Measurements from ENCODE around the gene RIPK4. TPM values are rescaled to one million over a fixed set of nuclear protein-coding genes. Genes with fewer than 3 reads are reported as not detected.

The RIPK4 gene
- total RNA-seq, 1 donor from 2014 or later = 11.3 TPM

DNA sequence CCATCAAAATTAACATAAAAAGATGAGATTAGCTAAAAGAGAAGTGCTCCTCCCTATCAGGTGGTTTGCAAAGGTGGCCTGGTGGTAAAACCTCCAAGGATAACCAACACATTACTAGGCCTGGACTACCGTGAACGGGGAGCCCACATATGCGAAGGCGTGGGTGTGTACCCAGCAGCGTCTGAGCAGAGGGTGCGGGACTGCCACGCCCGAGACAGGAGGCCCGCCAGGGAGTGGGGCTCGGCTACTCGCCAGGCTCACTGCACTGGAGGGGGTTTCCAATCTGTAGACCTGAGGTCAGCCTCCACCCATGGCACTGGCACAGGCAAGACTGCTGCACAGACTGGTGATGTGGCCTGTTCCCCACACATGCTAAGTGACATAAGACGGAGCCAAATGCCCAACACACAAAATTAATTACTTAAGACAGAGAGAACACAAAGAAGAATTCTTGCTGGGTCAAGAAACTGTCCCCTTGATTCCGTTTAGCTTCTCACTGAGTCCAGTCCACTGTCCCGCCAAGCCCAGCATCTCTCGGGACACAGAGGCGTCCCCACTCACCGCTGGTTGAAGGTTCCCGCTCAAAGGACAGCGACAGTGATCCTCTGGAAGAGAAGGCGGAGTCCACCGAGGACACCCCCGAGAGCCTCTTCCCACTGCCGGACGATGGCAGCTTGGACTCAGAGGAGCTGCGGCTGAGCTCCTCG lies 23.4 kb downstream of the RIPK4 start:
- H3K27ac Mint-ChIP-seq (ENCODE audit: unreplicated experiment) = no peak overlapping the region
- no peak for DNase-seq (ENCODE audit: low spot score)
- no peaks in the 10 kb centered on the region for H3K27me3 Mint-ChIP-seq (ENCODE audit: low read depth)
- H3K36me3 Mint-ChIP-seq (ENCODE audit: low read depth) = peaks cover 53% of the 10 kb centered on the region
- no peaks in the 10 kb centered on the region for H3K4me1 Mint-ChIP-seq (ENCODE audit: low read depth)
- TF ChIP-seq, protein P1, sequence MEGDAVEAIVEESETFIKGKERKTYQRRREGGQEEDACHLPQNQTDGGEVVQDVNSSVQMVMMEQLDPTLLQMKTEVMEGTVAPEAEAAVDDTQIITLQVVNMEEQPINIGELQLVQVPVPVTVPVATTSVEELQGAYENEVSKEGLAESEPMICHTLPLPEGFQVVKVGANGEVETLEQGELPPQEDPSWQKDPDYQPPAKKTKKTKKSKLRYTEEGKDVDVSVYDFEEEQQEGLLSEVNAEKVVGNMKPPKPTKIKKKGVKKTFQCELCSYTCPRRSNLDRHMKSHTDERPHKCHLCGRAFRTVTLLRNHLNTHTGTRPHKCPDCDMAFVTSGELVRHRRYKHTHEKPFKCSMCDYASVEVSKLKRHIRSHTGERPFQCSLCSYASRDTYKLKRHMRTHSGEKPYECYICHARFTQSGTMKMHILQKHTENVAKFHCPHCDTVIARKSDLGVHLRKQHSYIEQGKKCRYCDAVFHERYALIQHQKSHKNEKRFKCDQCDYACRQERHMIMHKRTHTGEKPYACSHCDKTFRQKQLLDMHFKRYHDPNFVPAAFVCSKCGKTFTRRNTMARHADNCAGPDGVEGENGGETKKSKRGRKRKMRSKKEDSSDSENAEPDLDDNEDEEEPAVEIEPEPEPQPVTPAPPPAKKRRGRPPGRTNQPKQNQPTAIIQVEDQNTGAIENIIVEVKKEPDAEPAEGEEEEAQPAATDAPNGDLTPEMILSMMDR (IDR thresholded peaks at IDR 0.05) = no peak
- peaks cover 4% of the 10 kb centered on the region for H3K9me3 Mint-ChIP-seq (ENCODE audit: low read depth)
- no peak overlapping the region for H3K4me3 Mint-ChIP-seq (ENCODE audit: unreplicated experiment)

- H3K27me3 Mint-ChIP-seq (ENCODE audit: low read depth) = no peaks in the 10 kb centered on the region
- H3K27ac Mint-ChIP-seq (ENCODE audit: unreplicated experiment) = no peak overlapping the region
- H3K9me3 Mint-ChIP-seq (ENCODE audit: low read depth) = peaks cover 16% of the 10 kb centered on the region
- TF ChIP-seq, protein P1 (IDR thresholded peaks at IDR 0.05) = no peak
- H3K4me1 Mint-ChIP-seq (ENCODE audit: low read depth) = no peaks in the 10 kb centered on the region
- H3K36me3 Mint-ChIP-seq (ENCODE audit: low read depth) = peaks cover 54% of the 10 kb centered on the region
- H3K4me3 Mint-ChIP-seq (ENCODE audit: unreplicated experiment) = no peak overlapping the region
- DNase-seq (ENCODE audit: low spot score) = no peak
Measured at GRCh38 chr21:41742073-41742875, 24.6 kb downstream of the RIPK4 start.

GRCh38 chr21:41741253-41742072 lies 25.4 kb downstream of the RIPK4 start:
- Mint-ChIP-seq H3K9me3 (ENCODE audit: low read depth) (peaks cover 17% of the 10 kb centered on the region), H3K4me3 (ENCODE audit: unreplicated experiment) (no peak overlapping the region), H3K36me3 (ENCODE audit: low read depth) (peaks cover 51% of the 10 kb centered on the region), H3K4me1 (ENCODE audit: low read depth) (no peaks in the 10 kb centered on the region), H3K27ac (ENCODE audit: unreplicated experiment) (no peak overlapping the region), H3K27me3 (ENCODE audit: low read depth) (no peaks in the 10 kb centered on the region)
- DNase-seq (ENCODE audit: low spot score) = no peak
- TF ChIP-seq, protein P1 (IDR thresholded peaks at IDR 0.05) = no peak

DNA sequence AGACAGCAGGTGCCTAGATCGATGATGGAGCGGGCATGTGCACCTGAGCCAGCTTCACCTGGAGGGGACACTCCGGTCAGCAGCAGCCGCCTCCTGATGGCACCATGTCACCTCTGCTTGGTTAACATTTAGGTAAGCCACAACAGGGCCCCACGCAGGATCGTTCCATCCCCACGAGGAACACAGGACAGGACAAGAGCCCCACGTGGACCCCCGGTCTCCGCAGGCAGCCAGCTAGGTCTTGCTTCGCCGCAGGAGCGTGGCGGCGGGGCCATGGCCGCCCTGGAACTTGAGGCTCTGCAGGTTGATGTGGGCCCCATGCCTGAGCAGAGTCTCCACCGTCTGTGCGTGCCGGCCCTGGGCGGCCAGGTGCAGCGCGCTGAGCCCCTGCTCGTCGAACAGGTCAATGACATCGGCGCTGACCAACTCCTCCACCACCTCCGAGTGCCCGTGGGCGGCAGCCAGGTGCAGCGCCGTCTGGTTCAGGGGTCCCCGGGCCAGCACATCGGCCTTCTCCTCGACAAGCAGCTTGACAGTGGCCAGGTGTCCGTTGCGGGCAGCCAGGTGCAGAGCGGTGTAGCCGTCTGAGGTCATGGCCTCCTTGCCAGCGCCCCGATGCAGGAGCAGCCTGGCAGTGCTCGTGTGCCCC lies 26.1 kb downstream of the RIPK4 start:
- Mint-ChIP-seq H3K4me1 (ENCODE audit: low read depth) (no peaks in the 10 kb centered on the region), H3K27me3 (ENCODE audit: low read depth) (no peaks in the 10 kb centered on the region), H3K36me3 (ENCODE audit: low read depth) (peaks cover 51% of the 10 kb centered on the region), H3K9me3 (ENCODE audit: low read depth) (peaks cover 17% of the 10 kb centered on the region), H3K4me3 (ENCODE audit: unreplicated experiment) (no peak overlapping the region), H3K27ac (ENCODE audit: unreplicated experiment) (no peak overlapping the region)
- TF ChIP-seq, protein P1 (IDR thresholded peaks at IDR 0.05) = no peak
- DNase-seq (ENCODE audit: low spot score) = no peak

Data from chondrocyte (in vitro differentiated cells).